Measurements from ENCODE around the gene DUSP23. TPM values are rescaled to one million over a fixed set of nuclear protein-coding genes. Genes with fewer than 3 reads are reported as not detected.

Gene DUSP23
- total RNA-seq, 4 donors from 2014 or later = 43.2 to 75.2 (median 50.1) TPM

GRCh38 chr1:159823406-159823805, 42.6 kb downstream of the DUSP23 start:
- Histone ChIP-seq H3K4me3 (no peak overlapping the region), H3K9me3 (no peaks in the 10 kb centered on the region), H3K36me3 (no peaks in the 10 kb centered on the region), H3K4me1 (no peaks in the 10 kb centered on the region), H3K27me3 (peaks cover 0 to 33% (median 0%) of the 10 kb centered on the region in 4 donors), H3K27ac (replicated peaks in 1 of 4) (no peak overlapping the region)
- WGBS = 18% methylated on average over 6 of the region's 7 CpGs
- DNase-seq (ENCODE audit: extremely low spot score) = no peak
- intact Hi-C loops (cut with DNase I) = no loop called here
- TF ChIP-seq EP300 (IDR thresholded peaks at IDR 0.05) (no peak), POLR2A (IDR thresholded peaks at IDR 0.05; ENCODE audit: low read depth) (no peak), POLR2AphosphoS5 (IDR thresholded peaks at IDR 0.05) (no peak), CTCF (IDR thresholded peaks at IDR 0.05) (no peak)

GRCh38 chr1:159825564-159825963, 44.8 kb downstream of the DUSP23 start:
- Histone ChIP-seq H3K4me3 (no peak overlapping the region), H3K9me3 (no peaks in the 10 kb centered on the region), H3K27ac (replicated peaks in 1 of 4) (no peak overlapping the region), H3K27me3 (peaks cover 0 to 33% (median 0%) of the 10 kb centered on the region in 4 donors), H3K36me3 (no peaks in the 10 kb centered on the region), H3K4me1 (peaks cover 0 to 11% (median 0%) of the 10 kb centered on the region in 4 donors)
- intact Hi-C loops (cut with DNase I) = no loop called here
- no peak for DNase-seq (ENCODE audit: extremely low spot score)
- no peak for TF ChIP-seq EP300 (IDR thresholded peaks at IDR 0.05)
- TF ChIP-seq POLR2AphosphoS5 (IDR thresholded peaks at IDR 0.05) = no peak
- no peak for TF ChIP-seq POLR2A (IDR thresholded peaks at IDR 0.05; ENCODE audit: low read depth)
- TF ChIP-seq CTCF (IDR thresholded peaks at IDR 0.05) = no peak
- 67% methylated on average over 3 of the region's 3 CpGs for WGBS

GRCh38 chr1:159826441-159827101, 45.8 kb downstream of the DUSP23 start, which contains the start of gene SLAMF8:
TSS of gene SLAMF8 (plus strand) at chr1:159826873. CDS start at chr1:159826899, 26 bp downstream.
- DNase-seq (ENCODE audit: extremely low spot score) = no peak
- Histone ChIP-seq H3K4me3 (peak within 1 kb of the TSS in 1 of 4 donors; percentile 1), H3K27ac (replicated peaks in 1 of 4) (no peak within 1 kb of the TSS), H3K27me3 (peaks cover 0 to 27% (median 0%) of the 10 kb centered on the region in 4 donors), H3K36me3 (no peaks in the 10 kb centered on the region), H3K9me3 (no peaks in the 10 kb centered on the region), H3K4me1 (peaks cover 0 to 11% (median 0%) of the 10 kb centered on the region in 4 donors)
- TF ChIP-seq CTCF (IDR thresholded peaks at IDR 0.05) (no peak), EP300 (IDR thresholded peaks at IDR 0.05) (no peak), POLR2AphosphoS5 (IDR thresholded peaks at IDR 0.05) (no peak), POLR2A (IDR thresholded peaks at IDR 0.05; ENCODE audit: low read depth) (no peak)
- intact Hi-C loops (cut with DNase I) = no loop called here
- 74% methylated on average over 11 of the region's 11 CpGs for WGBS

- WGBS = 90% methylated on average over 6 of the region's 6 CpGs
- no peak overlapping the region for H3K27ac ChIP-seq (replicated peaks in 1 of 4)
- no peak for DNase-seq (ENCODE audit: extremely low spot score)
- intact Hi-C loops (cut with DNase I) = no loop called here
- peak overlapping the region in 1 of 4 donors; percentile 1 for H3K4me3 ChIP-seq
- no peaks in the 10 kb centered on the region for H3K36me3 ChIP-seq
- H3K27me3 ChIP-seq = peaks cover 0 to 26% (median 0%) of the 10 kb centered on the region in 4 donors
- H3K4me1 ChIP-seq = peaks cover 0 to 11% (median 0%) of the 10 kb centered on the region in 4 donors
- TF ChIP-seq POLR2A (IDR thresholded peaks at IDR 0.05; ENCODE audit: low read depth) (no peak), EP300 (IDR thresholded peaks at IDR 0.05) (no peak), CTCF (IDR thresholded peaks at IDR 0.05) (no peak)
- H3K9me3 ChIP-seq = no peaks in the 10 kb centered on the region
Measured at GRCh38 chr1:159827102-159827490, 46.3 kb downstream of the DUSP23 start.
